ENCODE data around the gene NUDT7.

Gene NUDT7

DNA sequence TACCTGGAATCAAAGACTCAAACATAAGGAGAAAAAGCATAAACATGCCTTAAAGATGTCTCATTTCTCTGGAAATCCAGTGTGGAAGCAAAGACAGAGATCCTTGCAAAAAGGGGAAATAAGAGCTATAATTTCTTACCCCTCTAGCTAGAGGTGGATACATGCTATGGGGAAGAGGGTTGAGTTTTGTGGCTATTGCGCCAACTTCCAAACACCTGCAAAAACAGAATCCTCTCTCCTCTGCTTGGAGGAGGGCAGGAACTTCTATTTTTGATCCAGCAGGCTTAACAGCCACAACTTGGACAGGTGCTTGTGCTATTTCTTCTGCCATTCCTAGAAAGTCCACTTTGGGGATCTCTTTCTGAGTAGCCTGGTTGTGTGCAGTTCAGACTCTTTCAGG lies 21.5 kb upstream of the NUDT7 start:
- Histone ChIP-seq H3K4me1 (ENCODE audit: insufficient read depth, low read length, severe bottlenecking) (no peaks in the 10 kb centered on the region), H4K20me1 (ENCODE audit: insufficient read depth, low read length) (no peaks in the 10 kb centered on the region), H3K9me2 (ENCODE audit: low read depth, low read length) (no peaks in the 10 kb centered on the region), H3F3A (ENCODE audit: insufficient read depth, low read length) (no peaks in the 10 kb centered on the region), H3K79me2 (ENCODE audit: insufficient read depth, low read length) (no peaks in the 10 kb centered on the region), H3K9me3 (ENCODE audit: low read length) (no peaks in the 10 kb centered on the region), H3K4me3 (ENCODE audit: low read depth, low read length, poor library complexity, severe bottlenecking) (no peak overlapping the region), H3K4me2 (ENCODE audit: low read length) (no peak overlapping the region), H3K36me3 (ENCODE audit: insufficient read depth, low read length) (no peaks in the 10 kb centered on the region), H3K9ac (ENCODE audit: low read length) (no peak overlapping the region), H3K27ac (ENCODE audit: low read depth, low read length, poor library complexity, severe bottlenecking) (no peak overlapping the region), H3K27me3 (ENCODE audit: insufficient read depth, low read length) (no peaks in the 10 kb centered on the region; the same call in 1 of the 2 replicates), H2AFZ (ENCODE audit: low read length) (no peak overlapping the region)
- TF ChIP-seq, protein P1, sequence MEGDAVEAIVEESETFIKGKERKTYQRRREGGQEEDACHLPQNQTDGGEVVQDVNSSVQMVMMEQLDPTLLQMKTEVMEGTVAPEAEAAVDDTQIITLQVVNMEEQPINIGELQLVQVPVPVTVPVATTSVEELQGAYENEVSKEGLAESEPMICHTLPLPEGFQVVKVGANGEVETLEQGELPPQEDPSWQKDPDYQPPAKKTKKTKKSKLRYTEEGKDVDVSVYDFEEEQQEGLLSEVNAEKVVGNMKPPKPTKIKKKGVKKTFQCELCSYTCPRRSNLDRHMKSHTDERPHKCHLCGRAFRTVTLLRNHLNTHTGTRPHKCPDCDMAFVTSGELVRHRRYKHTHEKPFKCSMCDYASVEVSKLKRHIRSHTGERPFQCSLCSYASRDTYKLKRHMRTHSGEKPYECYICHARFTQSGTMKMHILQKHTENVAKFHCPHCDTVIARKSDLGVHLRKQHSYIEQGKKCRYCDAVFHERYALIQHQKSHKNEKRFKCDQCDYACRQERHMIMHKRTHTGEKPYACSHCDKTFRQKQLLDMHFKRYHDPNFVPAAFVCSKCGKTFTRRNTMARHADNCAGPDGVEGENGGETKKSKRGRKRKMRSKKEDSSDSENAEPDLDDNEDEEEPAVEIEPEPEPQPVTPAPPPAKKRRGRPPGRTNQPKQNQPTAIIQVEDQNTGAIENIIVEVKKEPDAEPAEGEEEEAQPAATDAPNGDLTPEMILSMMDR (IDR thresholded peaks at IDR 0.05; ENCODE audit: low read length), result no peak
- TF ChIP-seq EZH2 (IDR thresholded peaks at IDR 0.05; ENCODE audit: borderline replicate concordance, low read length), result no peak

DNA sequence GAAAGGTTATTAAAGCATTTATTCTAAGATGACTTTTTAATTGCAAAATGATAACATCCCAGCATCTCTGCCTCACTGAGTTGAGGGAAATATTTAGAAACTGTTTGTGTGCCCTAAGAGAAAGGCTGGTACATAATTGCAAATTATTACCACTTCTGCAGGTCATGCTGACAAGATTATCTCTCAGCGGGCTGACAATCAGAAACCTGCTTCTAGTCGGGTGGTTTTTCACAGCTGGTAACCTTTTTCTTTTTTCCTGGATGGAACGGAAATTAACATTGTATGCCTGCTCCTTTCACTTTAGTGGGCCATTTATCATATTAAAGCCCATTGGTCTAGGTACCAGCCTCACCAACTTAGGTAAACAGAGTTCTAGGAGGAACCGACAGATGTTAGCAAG lies 17.0 kb upstream of the NUDT7 start:
- no peaks in the 10 kb centered on the region for H3F3A ChIP-seq (ENCODE audit: insufficient read depth, low read length)
- no peak overlapping the region for H3K4me2 ChIP-seq (ENCODE audit: low read length)
- no peaks in the 10 kb centered on the region for H3K4me1 ChIP-seq (ENCODE audit: insufficient read depth, low read length, severe bottlenecking)
- H2AFZ ChIP-seq (ENCODE audit: low read length), result no peak overlapping the region
- no peaks in the 10 kb centered on the region; the same call in 1 of the 2 replicates for H3K27me3 ChIP-seq (ENCODE audit: insufficient read depth, low read length)
- H4K20me1 ChIP-seq (ENCODE audit: insufficient read depth, low read length), result no peaks in the 10 kb centered on the region
- H3K27ac ChIP-seq (ENCODE audit: low read depth, low read length, poor library complexity, severe bottlenecking), result no peak overlapping the region
- H3K9ac ChIP-seq (ENCODE audit: low read length), result no peak overlapping the region
- H3K9me3 ChIP-seq (ENCODE audit: low read length), result no peaks in the 10 kb centered on the region
- H3K36me3 ChIP-seq (ENCODE audit: insufficient read depth, low read length), result no peaks in the 10 kb centered on the region
- H3K4me3 ChIP-seq (ENCODE audit: low read depth, low read length, poor library complexity, severe bottlenecking), result no peak overlapping the region
- H3K79me2 ChIP-seq (ENCODE audit: insufficient read depth, low read length), result no peaks in the 10 kb centered on the region
- TF ChIP-seq EZH2 (IDR thresholded peaks at IDR 0.05; ENCODE audit: borderline replicate concordance, low read length), result no peak
- TF ChIP-seq, protein P1 (IDR thresholded peaks at IDR 0.05; ENCODE audit: low read length), result no peak
- no peaks in the 10 kb centered on the region for H3K9me2 ChIP-seq (ENCODE audit: low read depth, low read length)

DNA sequence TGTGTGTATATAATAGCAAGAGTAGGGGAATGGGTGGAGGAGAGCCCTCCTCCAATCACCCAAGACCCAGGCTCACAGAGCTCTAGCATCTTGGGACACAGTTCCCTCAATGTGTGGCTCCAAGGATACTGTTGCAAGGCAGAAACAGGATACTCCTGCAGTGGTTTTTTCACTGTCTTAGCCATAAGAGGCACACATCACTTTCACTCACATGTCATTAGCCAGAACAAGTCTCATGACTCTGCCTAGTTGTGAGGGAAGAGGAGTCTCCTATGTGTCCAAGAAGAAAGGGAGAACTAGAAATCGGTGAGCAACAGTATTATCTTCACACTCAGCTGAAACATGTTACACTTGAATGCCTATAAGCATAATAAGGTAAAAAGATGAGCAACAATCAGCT lies 11.1 kb upstream of the NUDT7 start:
- Histone ChIP-seq H3K9ac (ENCODE audit: low read length) (no peak overlapping the region), H2AFZ (ENCODE audit: low read length) (no peak overlapping the region), H3K4me3 (ENCODE audit: low read depth, low read length, poor library complexity, severe bottlenecking) (no peak overlapping the region), H3K27me3 (ENCODE audit: insufficient read depth, low read length) (no peaks in the 10 kb centered on the region), H3K79me2 (ENCODE audit: insufficient read depth, low read length) (no peaks in the 10 kb centered on the region), H3K36me3 (ENCODE audit: insufficient read depth, low read length) (no peaks in the 10 kb centered on the region), H3K27ac (ENCODE audit: low read depth, low read length, poor library complexity, severe bottlenecking) (no peak overlapping the region), H3F3A (ENCODE audit: insufficient read depth, low read length) (no peaks in the 10 kb centered on the region), H3K9me2 (ENCODE audit: low read depth, low read length) (no peaks in the 10 kb centered on the region), H3K9me3 (ENCODE audit: low read length) (no peaks in the 10 kb centered on the region), H4K20me1 (ENCODE audit: insufficient read depth, low read length) (no peaks in the 10 kb centered on the region), H3K4me2 (ENCODE audit: low read length) (no peak overlapping the region), H3K4me1 (ENCODE audit: insufficient read depth, low read length, severe bottlenecking) (no peaks in the 10 kb centered on the region)
- TF ChIP-seq, protein P1 (IDR thresholded peaks at IDR 0.05; ENCODE audit: low read length), result no peak
- no peak for TF ChIP-seq EZH2 (IDR thresholded peaks at IDR 0.05; ENCODE audit: borderline replicate concordance, low read length)

Data from OCI-LY1 (cell line).